Myocyte (in vitro differentiated cells): ENCODE data around the gene PPP1R13B. TPM values are rescaled to one million over a fixed set of nuclear protein-coding genes. Genes with fewer than 3 reads are reported as not detected.

Source experiments
- DNase-seq: peaks from one replicate; pipeline ENCODE4 v3.0.0-alpha.2; 2012; ENCODE audit warnings: low read depth
- total RNA-seq: library from RNA; depleted of rRNA; stranded (reverse); fragments of >200 nt; gene quantifications from 2 replicates; pipeline ENCODE4 v1.2.3, GENCODE V29; 2014

Gene PPP1R13B
- total RNA-seq, 1 donor from 2014 or later: 1.2 TPM

- no peak for DNase-seq
These were observed 102.0 kb downstream of the PPP1R13B start for GRCh38 chr14:103745424-103745823.

DNA sequence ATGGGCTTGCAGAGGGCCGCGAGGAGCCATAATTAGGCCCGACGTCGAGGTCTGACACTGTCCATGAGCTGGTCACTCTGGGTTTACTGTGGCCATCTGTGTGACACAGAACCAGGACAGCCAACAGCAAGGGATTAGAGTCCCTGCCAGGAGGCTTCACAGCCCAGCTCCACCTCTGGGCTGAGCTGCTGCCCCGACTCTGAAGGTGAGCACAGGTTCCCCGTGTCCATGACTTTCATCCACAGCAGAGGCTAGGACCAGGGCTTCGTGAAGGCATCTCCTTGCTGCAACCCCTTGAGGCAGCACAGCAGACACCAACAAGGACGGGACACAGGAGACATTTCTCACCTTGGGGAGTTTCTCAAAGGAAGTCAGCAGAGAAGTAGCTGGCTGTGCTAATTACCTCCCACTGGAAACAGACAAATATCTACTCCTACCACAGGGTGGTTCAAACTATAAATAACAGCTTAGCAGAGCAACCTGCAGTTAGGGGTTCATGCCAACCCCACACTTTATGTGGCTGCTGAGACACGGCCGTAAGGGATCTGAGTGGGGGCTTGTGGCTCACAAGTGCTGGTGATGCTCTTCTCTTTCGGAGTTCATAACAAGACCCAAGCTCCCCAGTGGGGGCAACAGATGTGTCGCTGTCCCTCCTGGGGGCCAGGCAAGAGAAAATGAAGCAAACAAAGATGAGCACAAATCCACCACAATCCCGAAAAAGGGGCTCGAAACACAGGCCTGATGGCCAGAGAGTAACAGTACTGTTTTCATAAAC, 102.6 kb downstream of the PPP1R13B start:
- DNase-seq: no peak

- DNase-seq: no peak
These were observed 103.7 kb downstream of the PPP1R13B start for GRCh38 chr14:103743691-103744090.

DNA sequence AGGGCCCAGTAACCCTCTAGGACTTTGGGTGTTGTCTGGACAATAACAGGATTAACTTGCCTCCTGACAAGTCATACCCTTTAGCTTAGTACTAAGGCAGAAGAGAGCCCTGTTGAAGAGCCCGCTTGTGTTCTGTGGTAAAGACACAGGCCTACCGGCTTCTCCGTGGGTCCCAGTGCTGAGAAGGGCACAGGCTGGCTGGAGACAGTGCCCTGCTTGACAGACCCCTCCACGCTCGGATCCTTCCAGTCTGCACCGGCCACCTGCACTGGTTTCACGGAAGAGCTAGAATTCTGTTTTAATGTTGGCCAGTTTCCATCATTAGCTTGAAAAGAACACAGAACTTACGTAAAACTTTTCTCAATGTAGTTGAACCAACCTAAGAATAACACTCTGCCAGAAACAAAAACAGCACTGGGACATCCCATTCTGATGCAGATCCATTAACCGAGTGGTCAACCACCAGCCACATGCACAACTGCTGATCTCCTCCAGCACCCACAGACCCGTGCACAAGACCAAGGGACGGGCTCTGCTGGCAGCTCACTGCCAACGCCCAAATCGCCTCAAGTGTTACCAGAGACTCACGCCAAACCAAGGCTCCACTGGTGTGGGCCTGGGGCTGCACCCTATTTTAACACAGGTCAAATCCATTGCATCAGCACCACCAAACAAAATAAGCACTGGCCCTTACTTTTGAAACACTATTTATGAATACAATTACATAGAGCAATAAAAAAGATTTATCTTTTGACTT, 104.7 kb downstream of the PPP1R13B start:
- DNase-seq: peak; percentile 83

DNA sequence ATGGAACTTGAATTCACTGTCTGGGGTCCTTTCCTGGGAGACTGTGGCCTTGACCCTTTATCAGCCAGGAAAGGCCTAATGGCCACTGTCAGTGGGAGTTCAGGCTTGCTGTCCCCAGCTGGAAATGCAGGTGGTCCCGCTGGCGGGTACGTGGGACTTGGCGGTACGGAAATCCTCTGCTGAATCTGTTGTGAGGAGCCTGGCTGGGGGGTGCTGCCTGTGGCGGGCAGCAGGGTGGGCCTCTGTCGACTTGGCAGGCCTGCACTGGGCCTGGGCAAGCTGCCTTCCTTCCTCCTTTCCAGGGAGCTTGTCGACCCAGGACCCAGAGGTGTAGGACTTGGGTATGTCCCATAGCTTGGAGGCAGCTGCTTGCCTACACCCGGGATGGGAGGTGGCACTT, 105.5 kb downstream of the PPP1R13B start:
- DNase-seq: no peak

DNA sequence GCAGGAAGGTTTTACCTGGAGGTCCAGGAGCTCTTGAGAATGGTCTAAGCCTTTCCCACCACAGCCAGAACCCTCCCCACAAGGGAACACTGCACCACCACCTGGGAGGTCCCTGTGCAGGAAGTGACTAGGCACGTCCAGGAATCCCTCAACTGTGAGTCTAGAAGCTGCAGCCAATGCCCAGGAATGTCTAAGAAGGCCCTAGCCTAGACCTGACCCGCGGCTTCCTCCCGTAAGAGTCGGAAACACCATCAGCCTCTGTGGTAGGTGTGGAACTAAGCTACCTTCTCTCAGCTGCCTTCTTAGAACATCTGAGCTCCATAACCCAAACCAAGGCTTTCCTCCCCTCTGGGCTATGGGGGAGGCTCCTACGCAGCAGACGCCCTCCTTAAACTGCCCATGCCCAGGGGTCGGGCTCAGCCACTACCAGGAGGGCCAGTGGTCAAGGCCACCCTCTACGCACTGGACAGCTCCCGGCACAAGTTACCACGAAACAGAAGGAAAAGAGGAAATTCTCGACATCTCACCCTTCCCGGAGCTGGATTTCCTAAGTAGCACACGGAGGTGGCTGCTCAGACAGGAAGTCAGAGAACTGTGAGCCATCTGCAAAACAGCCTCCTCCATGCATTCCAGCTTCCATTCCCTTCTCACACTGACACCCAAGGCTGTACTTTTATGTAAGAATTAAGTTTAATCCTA, 106.2 kb downstream of the PPP1R13B start:
- no peak for DNase-seq

GRCh38 chr14:103739793-103740501, 107.4 kb downstream of the PPP1R13B start:
- DNase-seq: no peak

DNA sequence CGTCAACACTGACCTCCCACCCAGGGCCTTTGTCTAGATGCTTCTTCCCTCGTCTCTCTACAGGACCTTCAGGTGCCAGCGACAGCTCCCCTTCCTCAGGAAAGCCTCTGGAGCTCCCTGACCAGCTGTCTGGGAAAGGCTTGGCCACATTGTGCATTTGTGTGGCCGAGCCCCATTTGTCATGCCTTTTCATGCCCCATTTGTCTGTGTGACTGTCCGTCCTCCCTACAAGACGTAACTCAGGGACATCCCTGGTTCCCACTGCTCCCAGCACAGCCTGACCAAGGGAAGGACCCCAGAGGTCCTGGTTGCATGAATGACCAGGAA, 107.9 kb downstream of the PPP1R13B start:
- DNase-seq: no peak

DNA sequence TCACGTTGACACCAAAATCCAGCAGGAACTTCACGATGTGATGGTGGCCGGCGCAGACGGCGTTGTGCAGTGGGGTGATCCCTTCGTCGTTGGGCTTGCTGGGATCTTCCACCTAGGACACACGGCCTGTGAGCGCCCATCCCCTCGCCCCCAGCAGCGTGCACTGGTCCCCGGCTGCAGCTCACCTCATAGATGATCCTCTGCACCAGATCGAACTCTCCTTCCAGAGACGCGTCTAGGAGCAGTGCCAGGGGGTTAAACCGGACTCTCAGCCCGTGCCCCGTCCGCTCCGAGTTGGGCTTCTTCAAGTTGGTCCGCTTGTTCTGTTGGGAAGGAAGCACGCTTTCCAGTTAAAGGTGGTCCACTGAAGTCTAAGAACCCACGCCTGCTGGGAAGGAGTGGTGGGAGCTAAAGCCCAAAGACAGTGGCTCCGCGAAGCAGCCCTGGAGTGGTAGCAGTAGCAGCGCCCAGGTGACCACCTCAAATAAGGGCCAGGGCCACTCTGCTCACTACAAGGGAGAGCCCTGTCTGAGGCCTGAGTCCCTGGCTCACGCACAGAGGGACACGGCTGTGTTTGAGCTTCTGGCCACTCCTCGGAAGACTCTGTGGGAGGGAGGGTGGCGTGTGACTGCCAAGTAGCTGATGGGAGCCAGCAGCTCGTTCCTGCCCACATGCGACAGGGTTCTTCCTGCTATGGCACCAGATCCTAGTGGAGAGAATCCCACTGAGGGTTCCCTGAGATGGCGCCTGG, 108.5 kb downstream of the PPP1R13B start:
- DNase-seq: no peak

DNA sequence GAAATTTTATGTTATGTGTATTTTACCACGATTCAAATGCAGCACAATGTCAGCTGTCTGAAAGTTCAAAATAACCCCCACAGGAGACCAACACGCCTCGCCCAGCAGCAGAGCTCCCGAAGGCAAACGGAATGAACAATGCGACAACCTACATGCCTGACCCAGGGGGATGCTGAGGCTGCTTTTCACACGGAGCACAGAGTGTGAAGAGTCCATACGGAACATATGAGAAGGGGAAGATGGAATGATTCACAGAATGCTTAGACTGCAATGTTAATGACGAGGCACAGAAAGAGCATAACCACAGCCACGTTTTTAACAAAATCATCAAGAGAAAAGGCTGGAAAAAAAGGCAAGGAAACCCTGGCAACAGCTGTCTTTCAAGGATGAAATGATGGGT, 109.2 kb downstream of the PPP1R13B start:
- no peak for DNase-seq

- DNase-seq: no peak
These were observed 109.8 kb downstream of the PPP1R13B start for GRCh38 chr14:103737432-103738045.

GRCh38 chr14:103736546-103737431, 110.6 kb downstream of the PPP1R13B start:
- no peak for DNase-seq

- DNase-seq: no peak
These were observed 111.4 kb downstream of the PPP1R13B start for GRCh38 chr14:103735815-103736545.

DNA sequence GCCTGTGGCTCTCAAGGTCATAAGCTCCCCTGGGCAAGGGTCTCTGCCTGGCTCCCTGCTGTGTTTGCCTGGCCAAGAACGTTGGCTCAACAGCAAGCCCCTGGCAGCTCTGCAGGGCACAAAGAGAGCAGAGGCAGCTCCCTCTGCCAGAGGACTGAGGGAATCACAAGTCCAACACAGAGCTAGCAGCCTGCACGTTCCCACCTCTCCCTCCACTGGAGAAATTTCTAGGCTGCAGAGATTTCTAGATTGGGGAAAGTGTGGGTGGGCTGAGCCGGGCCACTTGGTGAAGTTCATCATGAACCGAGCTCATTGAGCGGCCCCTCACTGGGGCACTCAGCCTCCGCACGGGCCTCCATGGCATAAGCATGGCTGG, 111.9 kb downstream of the PPP1R13B start:
- no peak for DNase-seq

DNA sequence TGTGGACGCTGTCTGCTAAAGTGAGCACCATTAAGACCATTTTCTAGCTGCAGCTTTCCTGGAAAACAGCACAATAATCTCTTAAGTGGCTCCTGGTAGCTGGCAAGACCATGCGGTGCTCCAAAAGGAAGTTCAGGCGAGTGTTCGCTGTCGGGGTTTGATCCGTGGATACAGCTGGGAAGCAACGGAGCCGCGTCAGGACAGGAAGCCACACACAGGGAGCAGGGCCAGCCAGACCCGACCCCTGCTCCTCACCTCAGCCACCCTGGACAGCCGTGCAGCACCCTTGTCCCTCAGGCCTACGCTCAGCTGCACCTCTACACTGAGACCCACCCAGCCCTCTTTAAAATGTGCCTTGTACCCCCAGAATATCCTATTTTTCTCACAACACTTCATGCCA, 112.4 kb downstream of the PPP1R13B start:
- no peak for DNase-seq

DNA sequence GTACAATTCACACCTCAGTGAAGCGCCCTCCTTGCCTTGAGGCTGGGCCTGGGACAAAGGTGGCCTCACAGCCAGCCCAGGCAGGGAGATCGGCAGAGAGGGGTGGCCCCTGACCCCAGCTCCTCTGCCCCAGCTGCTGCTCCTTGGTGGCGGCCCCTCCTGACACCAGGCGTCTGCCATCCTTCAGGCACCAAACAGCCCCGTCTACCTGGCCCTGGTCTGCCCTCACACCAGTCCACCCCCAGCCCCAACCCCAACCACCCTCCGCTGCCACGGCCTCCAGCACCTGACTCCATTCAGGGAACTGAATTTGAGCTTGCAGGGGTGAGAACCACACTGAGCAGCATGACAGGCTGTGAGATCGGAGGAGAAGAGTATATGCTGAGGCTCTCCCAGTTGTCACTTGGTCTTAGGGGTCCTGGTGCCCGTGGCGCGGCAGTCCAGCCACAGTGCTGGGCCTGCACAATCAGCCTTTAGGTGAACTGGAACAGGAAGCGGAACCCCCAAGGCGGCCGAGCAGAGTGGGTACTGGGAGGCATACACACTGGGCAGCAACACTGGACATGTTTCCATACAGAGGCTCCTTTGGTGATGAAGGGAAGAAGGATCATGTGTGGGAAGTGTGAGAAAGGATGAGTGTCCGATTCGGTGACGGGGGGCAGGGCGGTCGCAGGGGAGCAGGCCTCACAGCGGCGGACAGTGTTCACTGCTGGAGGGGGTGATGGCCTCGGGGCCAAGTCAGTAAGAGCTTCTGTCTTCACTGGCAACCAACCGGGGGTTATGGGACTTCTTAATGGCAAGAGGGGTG, 113.1 kb downstream of the PPP1R13B start:
- no peak for DNase-seq

DNA sequence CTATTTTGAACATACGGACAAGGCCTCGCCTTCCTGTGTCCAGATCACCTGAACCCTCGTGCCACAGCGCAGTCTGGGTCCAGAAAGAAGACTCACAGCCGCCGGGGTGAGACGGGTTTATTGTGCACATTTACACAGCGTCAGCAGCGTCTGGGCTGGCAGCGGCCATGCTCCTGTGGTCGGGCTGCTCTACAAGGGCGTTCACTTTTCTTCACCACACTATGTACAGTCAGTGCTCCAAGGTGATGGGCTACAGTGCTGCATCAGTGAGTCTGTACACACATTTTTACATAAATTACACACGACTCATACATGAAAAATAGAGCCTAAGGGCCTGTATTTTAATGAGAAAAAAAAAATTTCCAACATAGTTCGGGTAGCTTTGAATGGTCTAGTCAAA, 113.7 kb downstream of the PPP1R13B start:
- DNase-seq: no peak
